ENCODE results near the gene MFNG. TPM values are rescaled to one million over a fixed set of nuclear protein-coding genes. Genes with fewer than 3 reads are reported as not detected.

The MFNG gene
- total RNA-seq, 1 donor from 2014 or later, result 53.5 TPM

DNA sequence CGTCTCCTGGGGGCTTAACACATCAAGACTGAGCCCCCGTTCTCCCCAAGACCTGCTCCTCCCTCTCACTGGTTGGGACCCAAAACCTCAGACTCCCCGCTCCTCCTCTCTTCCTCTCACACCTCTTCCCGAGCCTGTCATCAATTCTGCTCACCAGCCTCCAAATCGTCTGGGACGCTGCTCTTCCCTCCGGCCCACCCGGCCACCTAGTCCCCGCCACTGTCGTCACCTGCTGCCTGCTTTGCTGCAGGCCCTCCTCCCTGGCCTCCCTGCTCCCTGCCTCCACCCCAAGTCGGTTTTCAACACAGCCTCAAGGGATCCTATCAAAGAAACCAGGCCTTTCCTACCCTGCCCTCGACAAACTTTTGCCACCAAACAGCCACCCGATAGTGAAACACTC is 3.1 kb downstream of the MFNG start:
- TF ChIP-seq, protein P1, sequence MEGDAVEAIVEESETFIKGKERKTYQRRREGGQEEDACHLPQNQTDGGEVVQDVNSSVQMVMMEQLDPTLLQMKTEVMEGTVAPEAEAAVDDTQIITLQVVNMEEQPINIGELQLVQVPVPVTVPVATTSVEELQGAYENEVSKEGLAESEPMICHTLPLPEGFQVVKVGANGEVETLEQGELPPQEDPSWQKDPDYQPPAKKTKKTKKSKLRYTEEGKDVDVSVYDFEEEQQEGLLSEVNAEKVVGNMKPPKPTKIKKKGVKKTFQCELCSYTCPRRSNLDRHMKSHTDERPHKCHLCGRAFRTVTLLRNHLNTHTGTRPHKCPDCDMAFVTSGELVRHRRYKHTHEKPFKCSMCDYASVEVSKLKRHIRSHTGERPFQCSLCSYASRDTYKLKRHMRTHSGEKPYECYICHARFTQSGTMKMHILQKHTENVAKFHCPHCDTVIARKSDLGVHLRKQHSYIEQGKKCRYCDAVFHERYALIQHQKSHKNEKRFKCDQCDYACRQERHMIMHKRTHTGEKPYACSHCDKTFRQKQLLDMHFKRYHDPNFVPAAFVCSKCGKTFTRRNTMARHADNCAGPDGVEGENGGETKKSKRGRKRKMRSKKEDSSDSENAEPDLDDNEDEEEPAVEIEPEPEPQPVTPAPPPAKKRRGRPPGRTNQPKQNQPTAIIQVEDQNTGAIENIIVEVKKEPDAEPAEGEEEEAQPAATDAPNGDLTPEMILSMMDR (IDR thresholded peaks at IDR 0.05), result no peak
- peaks cover 19% of the 10 kb centered on the region for H3K36me3 ChIP-seq
- no peak overlapping the region for H3K4me3 ChIP-seq
- H3K27ac ChIP-seq, result no peak overlapping the region
- no peaks in the 10 kb centered on the region for H3K27me3 ChIP-seq
- DNase-seq (no peak), ATAC-seq (no peak)
- peaks cover 17% of the 10 kb centered on the region for H3K4me1 ChIP-seq
- H3K9me3 ChIP-seq, result no peaks in the 10 kb centered on the region
- intact Hi-C loops (cut with DNase I), result no loop called here

DNA sequence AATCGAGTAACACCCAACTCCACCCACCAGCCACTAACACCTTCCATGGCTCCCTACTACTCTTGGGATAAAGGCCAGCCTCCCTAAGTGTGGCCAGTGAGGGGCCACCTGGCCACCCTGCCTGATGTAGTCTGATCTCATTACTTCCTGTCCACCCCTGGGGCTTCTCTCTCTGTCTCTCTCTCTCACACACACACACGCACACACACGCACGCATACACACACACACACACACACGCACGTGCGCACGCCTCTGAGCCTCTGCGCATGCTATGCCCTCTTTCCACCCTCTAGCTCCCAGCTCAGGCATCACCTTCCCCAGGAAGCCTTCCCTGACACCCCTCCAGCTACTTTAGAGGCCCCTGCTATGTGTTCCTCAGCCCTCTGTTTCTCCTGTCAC is 3.9 kb downstream of the MFNG start:
- H3K27me3 ChIP-seq, result no peaks in the 10 kb centered on the region
- no peak overlapping the region for H3K27ac ChIP-seq
- H3K9me3 ChIP-seq, result no peaks in the 10 kb centered on the region
- H3K36me3 ChIP-seq, result peaks cover 22% of the 10 kb centered on the region
- TF ChIP-seq, protein P1 (IDR thresholded peaks at IDR 0.05), result no peak
- no peak for ATAC-seq
- H3K4me1 ChIP-seq, result peaks cover 17% of the 10 kb centered on the region
- no peak for DNase-seq
- intact Hi-C loops (cut with DNase I), result no loop called here
- H3K4me3 ChIP-seq, result no peak overlapping the region

DNA sequence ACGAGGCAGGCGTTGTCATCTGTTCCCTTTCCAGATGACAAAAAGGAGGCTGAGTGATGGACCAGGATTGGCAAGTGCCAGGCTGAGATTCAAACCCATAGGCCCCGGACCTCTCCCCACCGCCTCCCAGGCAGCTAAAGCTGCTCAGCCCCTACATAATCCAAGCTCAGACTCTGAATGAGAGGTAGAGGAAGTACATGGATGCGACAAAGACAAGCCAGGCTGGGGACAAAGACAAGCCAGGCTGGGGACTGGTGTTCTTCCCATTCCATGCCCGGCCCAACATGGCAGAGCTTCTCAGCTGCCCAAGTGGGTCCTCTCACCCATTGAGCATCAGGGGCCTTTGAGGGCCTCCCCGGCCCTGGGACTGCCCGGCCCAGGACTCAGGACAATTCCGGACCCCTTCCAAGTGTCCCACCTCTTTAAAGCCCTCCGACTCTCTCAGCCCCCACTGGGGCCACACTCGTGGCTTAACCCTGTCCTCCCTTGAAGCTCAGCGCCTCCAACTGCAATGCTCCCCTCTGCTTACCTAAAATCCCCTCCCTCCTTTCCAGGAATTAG is 4.8 kb downstream of the MFNG start:
- ATAC-seq, result no peak
- H3K27me3 ChIP-seq, result no peaks in the 10 kb centered on the region
- intact Hi-C loops (cut with DNase I), result no loop called here

DNA sequence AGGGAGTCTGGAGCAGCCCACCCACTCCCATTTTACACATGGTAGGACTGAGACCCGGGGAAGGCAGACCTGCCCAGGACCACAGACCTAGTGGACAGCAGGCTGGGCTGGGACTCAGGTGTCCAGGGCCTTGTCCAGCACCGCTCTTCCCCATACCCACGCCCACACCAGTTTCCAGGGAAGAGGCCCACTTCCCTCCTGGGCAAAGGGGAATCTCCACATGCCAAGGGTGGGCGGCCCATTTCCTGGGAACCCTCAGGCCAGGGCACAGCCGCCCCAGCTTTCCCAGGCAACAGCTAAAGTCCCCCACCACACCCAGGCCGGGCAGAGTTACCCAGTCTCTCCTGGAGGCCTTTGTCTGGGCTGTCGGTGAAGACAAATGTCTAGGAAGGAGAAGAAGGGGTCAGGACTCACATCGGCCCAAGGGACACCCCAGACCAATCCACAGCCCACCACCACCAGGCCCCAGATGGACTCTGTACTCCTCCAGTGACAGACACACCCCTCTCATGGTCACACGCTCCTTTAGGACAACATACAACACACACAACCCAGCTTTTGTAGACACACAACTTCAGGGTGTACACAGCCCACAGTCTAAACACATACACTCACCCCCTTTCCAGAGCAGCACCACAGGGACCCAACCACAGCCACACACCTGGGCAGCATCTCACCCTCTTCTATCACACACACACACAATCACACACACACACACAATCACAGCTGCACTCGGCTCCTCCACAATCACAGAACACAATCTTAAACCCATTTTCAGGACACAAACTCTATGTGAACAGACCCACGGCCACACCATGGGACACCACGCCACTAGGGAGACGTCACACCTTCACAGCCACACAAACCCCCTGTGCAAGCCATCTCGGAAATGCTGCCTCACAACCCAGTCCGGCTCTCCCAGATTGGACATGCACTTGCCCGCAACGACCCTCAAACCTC is 5.5 kb downstream of the MFNG start:
- peaks cover 7% of the 10 kb centered on the region for H3K4me1 ChIP-seq
- no peak for ATAC-seq
- H3K27me3 ChIP-seq, result no peaks in the 10 kb centered on the region
- no peak for DNase-seq
- no peak overlapping the region for H3K4me3 ChIP-seq
- no peak overlapping the region for H3K27ac ChIP-seq
- TF ChIP-seq, protein P1 (IDR thresholded peaks at IDR 0.05), result no peak
- H3K9me3 ChIP-seq, result no peaks in the 10 kb centered on the region
- peaks cover 30% of the 10 kb centered on the region for H3K36me3 ChIP-seq
- intact Hi-C loops (cut with DNase I), result no loop called here

More for the DNA sequence above, 4.8 kb downstream of the MFNG start:
- Histone ChIP-seq H3K4me3 (no peak overlapping the region), H3K36me3 (peaks cover 28% of the 10 kb centered on the region), H3K27ac (no peak overlapping the region), H3K9me3 (no peaks in the 10 kb centered on the region), H3K4me1 (peaks cover 9% of the 10 kb centered on the region)
- TF ChIP-seq, protein P1 (IDR thresholded peaks at IDR 0.05), result no peak
- no peak for DNase-seq

DNA sequence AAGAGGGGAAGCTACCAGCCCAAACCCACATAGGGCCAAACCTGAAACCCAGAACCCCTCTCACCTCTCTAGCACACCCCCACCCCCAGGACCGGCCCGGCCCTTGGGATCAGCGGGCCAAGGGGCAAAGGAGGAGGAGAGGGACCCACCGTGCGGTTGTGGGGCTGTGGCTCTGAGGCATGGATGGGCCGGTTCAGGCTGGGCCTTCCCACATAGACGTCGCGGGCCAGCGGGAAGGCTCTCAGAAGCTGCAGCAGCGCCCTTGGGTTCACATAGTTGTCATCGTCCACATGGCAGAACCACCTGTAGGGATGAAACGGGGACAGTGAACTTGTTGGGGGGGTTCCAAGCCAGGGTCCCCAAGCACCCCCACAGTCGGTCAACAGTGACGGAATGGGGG is 7.0 kb downstream of the MFNG start:
- TF ChIP-seq, protein P1 (IDR thresholded peaks at IDR 0.05), result no peak
- intact Hi-C loops (cut with DNase I), result no loop called here
- Histone ChIP-seq H3K27ac (no peak overlapping the region), H3K9me3 (no peaks in the 10 kb centered on the region), H3K4me3 (no peak overlapping the region), H3K4me1 (peaks cover 7% of the 10 kb centered on the region), H3K36me3 (peaks cover 30% of the 10 kb centered on the region), H3K27me3 (no peaks in the 10 kb centered on the region)
- ATAC-seq, result no peak
- DNase-seq, result no peak

All from upper lobe of right lung (tissue), 1 donor.